Fibroblast of the aortic adventitia (primary cell): ENCODE measurements around the gene IL11RA. TPM values are rescaled to one million over a fixed set of nuclear protein-coding genes. Genes with fewer than 3 reads are reported as not detected.

Source experiments
- DNase-seq: peaks from one replicate; pipeline ENCODE4 v3.0.0-alpha.2; 2010; ENCODE audit warnings: low read depth
- H3K4me3 ChIP-seq: 2 replicates; pipeline ENCODE4 v1.5.1; 2011; ENCODE audit warnings: low read depth, mild to moderate bottlenecking, control low read depth, low read length, moderate library complexity
- CTCF ChIP-seq: IDR thresholded peaks from 2 replicates; pipeline ENCODE4 v1.5.1; 2011; ENCODE audit warnings: mild to moderate bottlenecking, low read length, control low read depth, inconsistent platforms; ENCODE audit not compliant: insufficient read depth
- total RNA-seq: library from RNA; depleted of rRNA; stranded (reverse); fragments of >200 nt; gene quantifications from 2 replicates; pipeline ENCODE4 v1.2.3, GENCODE V29; 2012; ENCODE audit warnings: low replicate concordance

The IL11RA gene
- total RNA-seq, 1 donor = 23.8 TPM

- TF ChIP-seq CTCF = no peak
- no peak for DNase-seq
- H3K4me3 ChIP-seq = peak overlapping the region; percentile 87
Observed at GRCh38 chr9:34611251-34611810, 40.7 kb upstream of the IL11RA start.

- no peak for TF ChIP-seq CTCF
- peak; percentile 72 for DNase-seq
Observed at GRCh38 chr9:34611811-34612787, 39.9 kb upstream of the IL11RA start, which contains the start of gene RPP25L. TSS of gene RPP25L (minus strand) at chr9:34612097. CDS start at chr9:34611296, 801 bp downstream.

GRCh38 chr9:34612788-34613390, 39.1 kb upstream of the IL11RA start:
- TF ChIP-seq CTCF = peak; percentile 91
- H3K4me3 ChIP-seq = peak overlapping the region; percentile 67
- peak; percentile 76 for DNase-seq

More at GRCh38 chr9:34611811-34612787, 39.9 kb upstream of the IL11RA start, which contains the start of gene RPP25L:
- peak within 1 kb of the TSS; percentile 87 for H3K4me3 ChIP-seq

GRCh38 chr9:34615132-34615531, 36.9 kb upstream of the IL11RA start:
- DNase-seq = no peak

GRCh38 chr9:34620061-34620994, 31.7 kb upstream of the IL11RA start, which contains the start of gene DCTN3:
TSS of gene DCTN3 (minus strand) at chr9:34620495. CDS start at chr9:34620464, 31 bp downstream.
- DNase-seq = peak; percentile 96
- no peak for TF ChIP-seq CTCF
- peak within 1 kb of the TSS; percentile 96 for H3K4me3 ChIP-seq

More at GRCh38 chr9:34615132-34615531, 36.9 kb upstream of the IL11RA start:
- no peak overlapping the region for H3K4me3 ChIP-seq
- no peak for TF ChIP-seq CTCF
